Suprapubic skin (tissue), 4 donors: ENCODE measurements around the gene SMARCE1. TPM values are rescaled to one million over a fixed set of nuclear protein-coding genes. Genes with fewer than 3 reads are reported as not detected.

Experiments used
- DNase-seq, 2 donors: peaks; one replicate each; pipeline ENCODE4 v3.0.0-alpha.2; 2019; ENCODE audit warnings: low spot score in 2 of 2
- H3K27ac ChIP-seq: fragments of 200-600 bp; sonication (generic); one replicate; pipeline ENCODE4 v1.5.1; 2019
- H3K27me3 ChIP-seq: fragments of 200-600 bp; sonication (generic); one replicate; pipeline ENCODE4 v1.5.1; 2019
- H3K36me3 ChIP-seq: fragments of 200-600 bp; sonication (generic); one replicate; pipeline ENCODE4 v1.5.1; 2019
- H3K4me1 ChIP-seq: fragments of 200-600 bp; sonication (generic); one replicate; pipeline ENCODE4 v1.5.1; 2019
- H3K4me3 ChIP-seq: fragments of 200-600 bp; sonication (generic); one replicate; pipeline ENCODE4 v1.5.1; 2019; ENCODE audit warnings: mild to moderate bottlenecking
- H3K9me3 ChIP-seq: fragments of 200-600 bp; sonication (generic); one replicate; pipeline ENCODE4 v1.5.1; 2019
- CTCF ChIP-seq, 2 donors: fragments of 200-600 bp in 1 of 2; fragments of 450-650 bp in 1 of 2; sonication (generic) in 1 of 2; IDR thresholded peaks; one replicate each; pipeline ENCODE4 v1.5.1; 2016 to 2019; ENCODE audit warnings: antibody characterized with exemption in 2 of 2, mild to moderate bottlenecking in 1 of 2, moderate library complexity in 1 of 2
- EP300 ChIP-seq: sonication (generic); formaldehyde crosslinking; IDR thresholded peaks from one replicate; pipeline ENCODE4 v1.6.1; 2017; ENCODE audit warnings: antibody characterized with exemption
- POLR2A ChIP-seq, 2 donors: fragments of 450-650 bp; IDR thresholded peaks; one replicate each; pipeline ENCODE4 v1.6.1; 2017; ENCODE audit warnings: antibody characterized with exemption in 2 of 2, mild to moderate bottlenecking in 2 of 2, moderate library complexity in 2 of 2
- POLR2AphosphoS5 ChIP-seq, 3 donors: sonication (generic); formaldehyde crosslinking; IDR thresholded peaks; one replicate each; pipeline ENCODE4 v1.6.1; 2017; ENCODE audit warnings: antibody characterized with exemption in 3 of 3
- WGBS: methylation state at CpG from one replicate; pipeline ENCODE4 v1.1.5; 2018; 5-methylcytosine and 5-hydroxymethylcytosine counted together
- total RNA-seq, 4 donors: library from RNA; depleted of rRNA; stranded (reverse); fragments of >200 nt; gene quantifications; one replicate each; pipeline ENCODE4 v1.1.0, GENCODE V29; 2016

Gene SMARCE1
- total RNA-seq, 4 donors from 2014 or later, result 65.5 to 104 (median 75.9) TPM

GRCh38 chr17:40579471-40579870 is 68.1 kb downstream of the SMARCE1 start:
- TF ChIP-seq EP300, result no peak
- no peak for TF ChIP-seq POLR2A (IDR thresholded peaks at IDR 0.05)
- no peak for TF ChIP-seq CTCF (IDR thresholded peaks at IDR 0.05)
- no peak for TF ChIP-seq POLR2AphosphoS5 (IDR thresholded peaks at IDR 0.05)
- H3K27ac ChIP-seq, result no peak overlapping the region
- no peaks in the 10 kb centered on the region for H3K36me3 ChIP-seq
- H3K4me3 ChIP-seq, result no peak overlapping the region
- H3K9me3 ChIP-seq, result no peaks in the 10 kb centered on the region
- no peak for DNase-seq
- 98% methylated on average over 3 of the region's 3 CpGs for WGBS
- no peaks in the 10 kb centered on the region for H3K27me3 ChIP-seq
- H3K4me1 ChIP-seq, result peaks cover 25% of the 10 kb centered on the region

- H3K27me3 ChIP-seq, result no peaks in the 10 kb centered on the region
- H3K27ac ChIP-seq, result no peak overlapping the region
- WGBS, result 73% methylated on average over 5 of the region's 5 CpGs
- no peak overlapping the region for H3K4me3 ChIP-seq
- H3K36me3 ChIP-seq, result no peaks in the 10 kb centered on the region
- peaks cover 5% of the 10 kb centered on the region for H3K9me3 ChIP-seq
- DNase-seq, result no peak
- H3K4me1 ChIP-seq, result peaks cover 17% of the 10 kb centered on the region
- TF ChIP-seq CTCF (IDR thresholded peaks at IDR 0.05), result no peak
- TF ChIP-seq POLR2AphosphoS5 (IDR thresholded peaks at IDR 0.05), result no peak
- TF ChIP-seq EP300, result no peak
- no peak for TF ChIP-seq POLR2A (IDR thresholded peaks at IDR 0.05)
These were observed 70.0 kb downstream of the SMARCE1 start for GRCh38 chr17:40577611-40578065.

GRCh38 chr17:40576113-40576740 is 71.4 kb downstream of the SMARCE1 start:
- Histone ChIP-seq H3K9me3 (peaks cover 5% of the 10 kb centered on the region), H3K27me3 (no peaks in the 10 kb centered on the region), H3K27ac (no peak overlapping the region), H3K4me1 (peaks cover 5% of the 10 kb centered on the region), H3K36me3 (no peaks in the 10 kb centered on the region), H3K4me3 (no peak overlapping the region)
- TF ChIP-seq POLR2AphosphoS5 (IDR thresholded peaks at IDR 0.05), result no peak
- no peak for TF ChIP-seq EP300
- no peak for TF ChIP-seq CTCF (IDR thresholded peaks at IDR 0.05)
- TF ChIP-seq POLR2A (IDR thresholded peaks at IDR 0.05), result no peak
- no peak for DNase-seq
- WGBS, result 61% methylated on average over 5 of the region's 5 CpGs

Other genes starting within 250 kb of the SMARCE1 start
- gene TOP2A, start 229.9 kb downstream of the SMARCE1 start, total RNA-seq, result 10 to 100 TPM in 3 of 4 donors, 1 to 10 TPM in 1; 8.1 to 45.2 (median 22.2) TPM
- 10 to 100 TPM; 45.0 to 88.8 (median 74.6) TPM for gene IGFBP4, start 204.4 kb downstream of the SMARCE1 start, total RNA-seq
- gene TNS4, start 146.2 kb downstream of the SMARCE1 start, total RNA-seq, result 1,000 to 10,000 TPM in 2 of 4 donors, 100 to 1,000 TPM in 2; 730 to 1,745 (median 1,078) TPM
- gene CCR7, start 82.3 kb downstream of the SMARCE1 start, total RNA-seq, result 1 to 10 TPM in 1 of 4 donors, not detected in 3; 1.2 TPM
- gene KRT222, start 17.4 kb upstream of the SMARCE1 start, total RNA-seq, result under 1 TPM in 1 of 4 donors, not detected in 3; 0.26 TPM
- not detected for gene KRT24, start 55.9 kb upstream of the SMARCE1 start, total RNA-seq
- 100 to 1,000 TPM in 2 of 4 donors, 10 to 100 TPM in 1, 1 to 10 TPM in 1; 8.7 to 383 (median 119) TPM for gene KRT25, start 107.5 kb upstream of the SMARCE1 start, total RNA-seq
- 1 to 10 TPM in 2 of 4 donors, under 1 TPM in 2; 0.34 to 7.2 (median 1.8) TPM for gene KRT26, start 124.4 kb upstream of the SMARCE1 start, total RNA-seq
- gene KRT27, start 134.7 kb upstream of the SMARCE1 start, total RNA-seq, result 100 to 1,000 TPM in 1 of 4 donors, 10 to 100 TPM in 2, 1 to 10 TPM in 1; 1.9 to 150 (median 39.1) TPM
- 10 to 100 TPM in 2 of 4 donors, 1 to 10 TPM in 2; 1.0 to 32.0 (median 11.6) TPM for gene KRT28, start 152.1 kb upstream of the SMARCE1 start, total RNA-seq
- 1,000 to 10,000 TPM; 3,788 to 5,963 (median 5,237) TPM for gene KRT10, start 174.8 kb upstream of the SMARCE1 start, total RNA-seq
- not detected for gene KRT12, start 219.4 kb upstream of the SMARCE1 start, total RNA-seq
- gene KRT20, start 237.4 kb upstream of the SMARCE1 start, total RNA-seq, result under 1 TPM in 1 of 4 donors, not detected in 3; 0.60 TPM